ENCODE results near the gene PRM1. TPM values are rescaled to one million over a fixed set of nuclear protein-coding genes. Genes with fewer than 3 reads are reported as not detected.
A peak's percentile ranks its signal among the peaks of the same experiment; 100 is the strongest.

Gene PRM1
- total and polyA plus RNA-seq, 2 of the 13 experiments (the other 11 are each of a cell fraction or from before 2014, with no cell fraction given), result not detected

DNA sequence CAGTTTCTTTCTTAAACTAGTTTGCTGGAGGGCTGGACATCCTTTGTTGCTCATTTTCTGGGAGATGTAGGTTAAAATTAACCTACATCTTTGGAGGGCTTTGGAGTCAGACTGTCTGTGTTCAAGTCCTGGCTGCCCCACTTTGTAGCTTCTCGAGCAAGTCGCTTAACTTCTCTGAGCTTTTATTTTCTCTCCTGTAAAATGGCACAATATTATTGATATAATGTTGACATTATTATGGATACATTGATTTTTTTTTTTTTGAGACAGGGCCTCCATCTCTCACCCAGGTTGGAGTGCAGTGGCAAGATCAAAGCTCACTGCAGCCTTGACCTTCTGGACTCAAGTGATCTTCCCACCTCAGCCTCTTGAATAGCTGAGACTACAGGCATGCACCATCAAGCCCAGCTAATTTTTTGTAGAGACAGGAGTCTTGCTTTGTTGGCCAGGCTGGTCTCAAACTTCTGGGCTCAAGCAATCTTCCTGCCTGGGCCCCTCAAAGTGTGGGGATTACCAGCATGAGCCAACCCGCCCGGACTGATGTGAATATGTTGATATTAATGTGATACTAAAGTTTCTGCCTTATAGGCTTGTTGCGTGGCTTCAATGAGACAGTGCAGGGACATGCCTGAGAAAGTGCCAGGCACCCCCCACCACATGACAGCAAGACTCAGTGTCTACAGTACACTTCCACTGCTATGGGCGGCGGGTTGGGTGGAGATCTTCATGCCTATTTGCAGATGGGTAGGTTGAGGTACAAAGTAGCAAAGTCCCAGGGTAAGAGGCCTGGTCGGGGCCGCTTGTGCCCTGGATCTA is 32.6 kb upstream of the PRM1 start (continued):
- TF ChIP-seq, protein P1, sequence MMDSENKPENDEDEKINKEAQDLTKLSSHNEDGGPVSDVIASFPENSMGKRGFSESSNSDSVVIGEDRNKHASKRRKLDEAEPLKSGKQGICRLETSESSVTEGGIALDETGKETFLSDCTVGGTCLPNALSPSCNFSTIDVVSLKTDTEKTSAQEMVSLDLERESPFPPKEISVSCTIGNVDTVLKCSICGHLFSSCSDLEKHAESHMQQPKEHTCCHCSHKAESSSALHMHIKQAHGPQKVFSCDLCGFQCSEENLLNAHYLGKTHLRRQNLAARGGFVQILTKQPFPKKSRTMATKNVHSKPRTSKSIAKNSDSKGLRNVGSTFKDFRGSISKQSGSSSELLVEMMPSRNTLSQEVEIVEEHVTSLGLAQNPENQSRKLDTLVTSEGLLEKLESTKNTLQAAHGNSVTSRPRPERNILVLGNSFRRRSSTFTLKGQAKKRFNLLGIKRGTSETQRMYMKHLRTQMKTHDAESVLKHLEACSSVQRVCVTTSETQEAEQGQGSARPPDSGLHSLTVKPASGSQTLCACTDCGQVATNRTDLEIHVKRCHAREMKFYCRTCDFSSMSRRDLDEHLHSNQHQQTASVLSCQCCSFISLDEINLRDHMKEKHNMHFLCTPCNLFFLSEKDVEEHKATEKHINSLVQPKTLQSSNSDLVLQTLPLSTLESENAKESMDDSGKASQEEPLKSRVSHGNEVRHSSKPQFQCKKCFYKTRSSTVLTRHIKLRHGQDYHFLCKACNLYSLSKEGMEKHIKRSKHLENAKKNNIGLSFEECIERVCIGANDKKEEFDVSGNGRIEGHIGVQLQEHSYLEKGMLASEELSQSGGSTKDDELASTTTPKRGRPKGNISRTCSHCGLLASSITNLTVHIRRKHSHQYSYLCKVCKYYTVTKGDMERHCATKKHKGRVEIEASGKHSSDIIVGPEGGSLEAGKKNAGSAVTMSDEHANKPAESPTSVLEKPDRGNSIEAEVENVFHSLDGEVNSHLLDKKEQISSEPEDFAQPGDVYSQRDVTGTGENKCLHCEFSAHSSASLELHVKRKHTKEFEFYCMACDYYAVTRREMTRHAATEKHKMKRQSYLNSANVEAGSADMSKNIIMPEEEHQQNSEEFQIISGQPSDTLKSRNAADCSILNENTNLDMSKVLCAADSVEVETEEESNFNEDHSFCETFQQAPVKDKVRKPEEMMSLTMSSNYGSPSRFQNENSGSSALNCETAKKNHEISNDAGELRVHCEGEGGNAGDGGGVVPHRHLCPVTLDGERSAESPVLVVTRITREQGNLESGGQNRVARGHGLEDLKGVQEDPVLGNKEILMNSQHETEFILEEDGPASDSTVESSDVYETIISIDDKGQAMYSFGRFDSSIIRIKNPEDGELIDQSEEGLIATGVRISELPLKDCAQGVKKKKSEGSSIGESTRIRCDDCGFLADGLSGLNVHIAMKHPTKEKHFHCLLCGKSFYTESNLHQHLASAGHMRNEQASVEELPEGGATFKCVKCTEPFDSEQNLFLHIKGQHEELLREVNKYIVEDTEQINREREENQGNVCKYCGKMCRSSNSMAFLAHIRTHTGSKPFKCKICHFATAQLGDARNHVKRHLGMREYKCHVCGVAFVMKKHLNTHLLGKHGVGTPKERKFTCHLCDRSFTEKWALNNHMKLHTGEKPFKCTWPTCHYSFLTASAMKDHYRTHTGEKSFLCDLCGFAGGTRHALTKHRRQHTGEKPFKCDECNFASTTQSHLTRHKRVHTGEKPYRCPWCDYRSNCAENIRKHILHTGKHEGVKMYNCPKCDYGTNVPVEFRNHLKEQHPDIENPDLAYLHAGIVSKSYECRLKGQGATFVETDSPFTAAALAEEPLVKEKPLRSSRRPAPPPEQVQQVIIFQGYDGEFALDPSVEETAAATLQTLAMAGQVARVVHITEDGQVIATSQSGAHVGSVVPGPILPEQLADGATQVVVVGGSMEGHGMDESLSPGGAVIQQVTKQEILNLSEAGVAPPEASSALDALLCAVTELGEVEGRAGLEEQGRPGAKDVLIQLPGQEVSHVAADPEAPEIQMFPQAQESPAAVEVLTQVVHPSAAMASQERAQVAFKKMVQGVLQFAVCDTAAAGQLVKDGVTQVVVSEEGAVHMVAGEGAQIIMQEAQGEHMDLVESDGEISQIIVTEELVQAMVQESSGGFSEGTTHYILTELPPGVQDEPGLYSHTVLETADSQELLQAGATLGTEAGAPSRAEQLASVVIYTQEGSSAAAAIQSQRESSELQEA (CRISPR knock-in tag; IDR thresholded peaks at IDR 0.05; ENCODE audit: not compliant biosample characterization), result no peak
- TF ChIP-seq TOE1 (CRISPR knock-in tag; IDR thresholded peaks at IDR 0.05) (no peak), ZNF879 (CRISPR knock-in tag; IDR thresholded peaks at IDR 0.05) (no peak), ZNF205 (CRISPR knock-in tag; IDR thresholded peaks at IDR 0.05) (no peak), ZNF7 (CRISPR knock-in tag; IDR thresholded peaks at IDR 0.05) (no peak), HNF4A (CRISPR knock-in tag; IDR thresholded peaks at IDR 0.05) (peak; percentile 85), PHF5A (CRISPR knock-in tag; IDR thresholded peaks at IDR 0.05; ENCODE audit: low read depth, unreplicated experiment) (no peak), SRSF1 (optimal IDR thresholded peaks at IDR 0.05; ENCODE audit: low read depth, low read length) (no peak), ZNF749 (CRISPR knock-in tag; IDR thresholded peaks at IDR 0.05; ENCODE audit: borderline replicate concordance) (no peak), PRPF4 (IDR thresholded peaks at IDR 0.05; ENCODE audit: low read depth, low read length, poor library complexity, severe bottlenecking) (no peak), ZNF605 (CRISPR knock-in tag; IDR thresholded peaks at IDR 0.05) (no peak)
- TF ChIP-seq, protein P2, sequence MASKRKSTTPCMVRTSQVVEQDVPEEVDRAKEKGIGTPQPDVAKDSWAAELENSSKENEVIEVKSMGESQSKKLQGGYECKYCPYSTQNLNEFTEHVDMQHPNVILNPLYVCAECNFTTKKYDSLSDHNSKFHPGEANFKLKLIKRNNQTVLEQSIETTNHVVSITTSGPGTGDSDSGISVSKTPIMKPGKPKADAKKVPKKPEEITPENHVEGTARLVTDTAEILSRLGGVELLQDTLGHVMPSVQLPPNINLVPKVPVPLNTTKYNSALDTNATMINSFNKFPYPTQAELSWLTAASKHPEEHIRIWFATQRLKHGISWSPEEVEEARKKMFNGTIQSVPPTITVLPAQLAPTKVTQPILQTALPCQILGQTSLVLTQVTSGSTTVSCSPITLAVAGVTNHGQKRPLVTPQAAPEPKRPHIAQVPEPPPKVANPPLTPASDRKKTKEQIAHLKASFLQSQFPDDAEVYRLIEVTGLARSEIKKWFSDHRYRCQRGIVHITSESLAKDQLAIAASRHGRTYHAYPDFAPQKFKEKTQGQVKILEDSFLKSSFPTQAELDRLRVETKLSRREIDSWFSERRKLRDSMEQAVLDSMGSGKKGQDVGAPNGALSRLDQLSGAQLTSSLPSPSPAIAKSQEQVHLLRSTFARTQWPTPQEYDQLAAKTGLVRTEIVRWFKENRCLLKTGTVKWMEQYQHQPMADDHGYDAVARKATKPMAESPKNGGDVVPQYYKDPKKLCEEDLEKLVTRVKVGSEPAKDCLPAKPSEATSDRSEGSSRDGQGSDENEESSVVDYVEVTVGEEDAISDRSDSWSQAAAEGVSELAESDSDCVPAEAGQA (IDR thresholded peaks at IDR 0.05; ENCODE audit: low read depth), result no peak
- TF ChIP-seq, protein P2 (CRISPR knock-in tag; IDR thresholded peaks at IDR 0.05; ENCODE audit: borderline replicate concordance), result no peak
- TF ChIP-seq, protein P3, sequence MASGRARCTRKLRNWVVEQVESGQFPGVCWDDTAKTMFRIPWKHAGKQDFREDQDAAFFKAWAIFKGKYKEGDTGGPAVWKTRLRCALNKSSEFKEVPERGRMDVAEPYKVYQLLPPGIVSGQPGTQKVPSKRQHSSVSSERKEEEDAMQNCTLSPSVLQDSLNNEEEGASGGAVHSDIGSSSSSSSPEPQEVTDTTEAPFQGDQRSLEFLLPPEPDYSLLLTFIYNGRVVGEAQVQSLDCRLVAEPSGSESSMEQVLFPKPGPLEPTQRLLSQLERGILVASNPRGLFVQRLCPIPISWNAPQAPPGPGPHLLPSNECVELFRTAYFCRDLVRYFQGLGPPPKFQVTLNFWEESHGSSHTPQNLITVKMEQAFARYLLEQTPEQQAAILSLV (CRISPR knock-in tag; IDR thresholded peaks at IDR 0.05; ENCODE audit: borderline replicate concordance), result peak; percentile 67; the same call in 1 of the 2 replicates
